ENCODE data around the gene ERCC5. TPM values are rescaled to one million over a fixed set of nuclear protein-coding genes. Genes with fewer than 3 reads are reported as not detected.

The ERCC5 gene
- total RNA-seq, 2 donors from 2014 or later = 66.5 to 71.0 TPM

DNA sequence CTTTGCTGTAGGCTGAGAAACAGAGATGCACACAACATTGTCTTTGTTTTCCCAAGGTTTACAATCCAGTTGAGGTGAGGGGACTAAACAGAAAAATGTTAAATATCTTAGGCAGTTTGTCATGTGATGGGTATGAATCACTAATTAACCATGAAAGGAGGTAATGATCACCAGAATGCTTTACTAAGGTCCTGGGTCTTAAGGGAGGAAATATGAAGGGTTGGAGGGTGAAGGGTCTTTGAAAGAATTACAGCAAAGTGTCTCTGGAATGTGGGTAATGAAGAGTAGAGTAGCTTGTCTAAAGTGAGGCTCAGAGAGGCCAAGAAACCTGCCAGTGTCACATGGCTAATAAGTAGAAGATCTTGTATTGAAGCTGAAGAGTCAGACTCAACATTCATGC is 27.9 kb upstream of the ERCC5 start:
- Mint-ChIP-seq H3K36me3 (peaks cover 15% of the 10 kb centered on the region), H3K4me1 (ENCODE audit: low read depth in 2 of 2) (peaks cover 8 to 10% of the 10 kb centered on the region in 2 donors), H3K9me3 (no peaks in the 10 kb centered on the region), H3K27me3 (no peaks in the 10 kb centered on the region), H3K4me3 (no peak overlapping the region), H3K27ac (no peak overlapping the region)
- ATAC-seq (no peak), DNase-seq (ENCODE audit: low spot score) (no peak)

DNA sequence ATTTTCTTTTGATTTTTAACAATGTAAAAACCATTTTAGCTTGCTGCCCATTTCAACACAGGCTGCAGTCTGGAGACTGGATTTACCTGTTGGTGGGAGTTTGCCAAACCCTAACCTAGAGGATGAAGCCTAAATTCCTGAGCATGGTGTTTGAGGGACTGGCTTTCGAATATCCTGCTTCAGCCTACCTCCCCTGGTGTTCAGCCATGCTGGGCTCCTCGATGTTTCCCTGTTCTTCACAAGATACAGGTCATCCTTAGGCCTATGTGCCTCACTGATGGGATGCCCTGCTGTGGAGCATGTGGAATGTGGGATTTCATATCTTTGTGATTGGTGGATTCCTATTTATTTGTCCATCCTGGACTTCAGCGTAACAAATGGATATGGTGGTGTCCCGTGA is 20.4 kb upstream of the ERCC5 start:
- no peaks in the 10 kb centered on the region for H3K9me3 Mint-ChIP-seq
- no peak overlapping the region for H3K27ac Mint-ChIP-seq
- ATAC-seq (no peak), DNase-seq (ENCODE audit: low spot score) (no peak)
- no peaks in the 10 kb centered on the region for H3K4me1 Mint-ChIP-seq (ENCODE audit: low read depth in 2 of 2)
- H3K4me3 Mint-ChIP-seq = no peak overlapping the region
- peaks cover 17% of the 10 kb centered on the region for H3K36me3 Mint-ChIP-seq
- no peaks in the 10 kb centered on the region for H3K27me3 Mint-ChIP-seq

DNA sequence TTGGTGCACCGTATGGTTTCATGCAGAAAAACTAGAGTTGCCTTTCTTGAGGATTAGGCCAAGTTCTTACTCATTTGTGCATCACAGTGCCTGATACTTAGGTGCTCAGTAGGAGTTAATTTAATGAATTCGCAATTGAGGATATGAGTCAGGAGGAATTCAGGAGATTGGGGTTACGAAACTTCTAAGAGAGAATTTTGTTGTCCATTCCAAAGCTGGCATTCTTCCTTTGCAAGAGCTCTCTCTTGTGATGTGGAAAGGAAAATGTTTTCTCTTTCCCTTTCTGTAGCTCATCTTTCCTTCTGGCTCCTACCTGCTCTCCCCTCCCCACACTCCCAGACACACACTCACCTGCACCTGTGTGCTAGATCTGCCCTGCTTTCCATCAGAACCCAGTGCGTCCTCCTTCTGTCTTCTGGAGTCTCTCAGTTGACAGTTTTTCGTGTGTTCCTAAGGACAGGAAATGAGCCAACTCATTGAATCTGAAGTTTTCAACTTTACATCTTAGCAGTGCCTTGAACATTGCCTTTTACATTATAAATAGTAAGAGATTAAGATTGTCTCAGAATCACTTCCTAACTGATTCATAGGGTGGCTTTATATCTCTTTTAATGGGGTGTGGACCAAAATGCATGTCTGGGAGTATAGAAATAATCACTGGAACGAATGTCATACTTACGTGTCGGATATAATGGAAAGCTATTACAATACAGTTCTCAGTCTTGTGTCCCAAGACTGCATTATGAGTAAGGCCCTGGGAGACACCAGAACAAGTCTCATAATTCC is 19.7 kb upstream of the ERCC5 start:
- Mint-ChIP-seq H3K27me3 (no peaks in the 10 kb centered on the region), H3K27ac (no peak overlapping the region)

GRCh38 chr13:102830646-102831045 is 15.2 kb upstream of the ERCC5 start:
- no peak for DNase-seq (ENCODE audit: low spot score)
- Mint-ChIP-seq H3K9me3 (no peaks in the 10 kb centered on the region), H3K4me3 (no peak overlapping the region), H3K4me1 (ENCODE audit: low read depth in 2 of 2) (no peaks in the 10 kb centered on the region), H3K36me3 (peaks cover 5% of the 10 kb centered on the region), H3K27me3 (no peaks in the 10 kb centered on the region), H3K27ac (no peak overlapping the region)
- no peak for ATAC-seq

More for the DNA sequence above, 19.7 kb upstream of the ERCC5 start:
- peaks cover 17% of the 10 kb centered on the region for H3K36me3 Mint-ChIP-seq
- H3K4me3 Mint-ChIP-seq = no peak overlapping the region
- no peak for ATAC-seq
- no peaks in the 10 kb centered on the region for H3K4me1 Mint-ChIP-seq (ENCODE audit: low read depth in 2 of 2)
- no peaks in the 10 kb centered on the region for H3K9me3 Mint-ChIP-seq
- DNase-seq (ENCODE audit: low spot score) = no peak

- ATAC-seq (no peak), DNase-seq (ENCODE audit: low spot score) (no peak)
- Mint-ChIP-seq H3K4me3 (no peak overlapping the region), H3K36me3 (peaks cover 14% of the 10 kb centered on the region), H3K4me1 (ENCODE audit: low read depth in 2 of 2) (no peaks in the 10 kb centered on the region), H3K9me3 (no peaks in the 10 kb centered on the region), H3K27me3 (no peaks in the 10 kb centered on the region), H3K27ac (no peak overlapping the region)
Observed at GRCh38 chr13:102836471-102836870, 9.4 kb upstream of the ERCC5 start.

DNA sequence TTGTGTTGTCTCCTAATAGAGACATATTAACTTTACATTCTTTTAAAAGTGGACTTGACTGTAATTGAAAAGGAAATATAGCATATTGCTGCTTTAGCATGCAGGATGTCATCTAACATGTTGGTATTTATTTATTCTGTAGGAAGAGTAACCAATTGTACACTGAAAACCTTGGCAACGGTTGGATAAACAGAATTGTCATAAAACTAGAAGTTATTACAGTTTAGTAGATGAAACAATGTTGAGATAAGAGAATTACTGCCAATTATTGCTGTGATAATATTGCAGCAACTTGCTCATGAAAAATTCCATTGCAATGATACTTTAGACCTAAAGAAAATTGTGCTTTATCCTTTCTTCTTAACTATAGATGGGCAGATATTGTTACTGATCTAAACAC is 7.6 kb upstream of the ERCC5 start:
- Mint-ChIP-seq H3K27ac (no peak overlapping the region), H3K36me3 (peaks cover 14% of the 10 kb centered on the region), H3K27me3 (no peaks in the 10 kb centered on the region), H3K4me3 (no peak overlapping the region), H3K4me1 (ENCODE audit: low read depth in 2 of 2) (no peaks in the 10 kb centered on the region), H3K9me3 (no peaks in the 10 kb centered on the region)
- no peak for DNase-seq (ENCODE audit: low spot score)
- ATAC-seq = no peak

GRCh38 chr13:102838982-102839381 is 6.8 kb upstream of the ERCC5 start:
- H3K4me3 Mint-ChIP-seq = no peak overlapping the region
- no peak for ATAC-seq
- peaks cover 14% of the 10 kb centered on the region for H3K36me3 Mint-ChIP-seq
- no peaks in the 10 kb centered on the region for H3K27me3 Mint-ChIP-seq
- no peak overlapping the region for H3K27ac Mint-ChIP-seq
- no peak for DNase-seq (ENCODE audit: low spot score)
- no peaks in the 10 kb centered on the region for H3K9me3 Mint-ChIP-seq
- H3K4me1 Mint-ChIP-seq (ENCODE audit: low read depth in 2 of 2) = no peaks in the 10 kb centered on the region

DNA sequence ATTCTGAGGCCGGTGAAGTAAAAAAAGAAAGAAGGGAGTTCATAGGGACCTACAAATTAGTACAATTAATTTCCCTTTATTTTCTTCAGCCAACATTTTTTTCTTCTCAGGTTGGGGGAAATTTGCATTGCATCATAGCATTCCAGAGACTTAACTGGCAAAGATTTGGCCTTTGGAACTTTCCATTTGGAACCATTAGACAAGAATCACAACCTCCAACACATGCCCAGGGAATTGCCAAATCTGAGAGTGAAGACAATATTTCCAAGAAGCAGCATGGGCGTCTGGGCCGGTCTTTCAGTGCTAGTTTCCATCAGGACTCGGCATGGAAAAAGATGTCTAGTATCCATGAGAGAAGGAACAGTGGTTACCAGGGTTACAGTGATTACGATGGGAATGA is 6.4 kb upstream of the ERCC5 start:
- no peak overlapping the region for H3K27ac Mint-ChIP-seq
- no peak for ATAC-seq
- no peak for DNase-seq (ENCODE audit: low spot score)
- no peaks in the 10 kb centered on the region for H3K9me3 Mint-ChIP-seq
- H3K36me3 Mint-ChIP-seq = peaks cover 14% of the 10 kb centered on the region
- peaks cover 0 to under 1% of the 10 kb centered on the region in 2 donors for H3K4me1 Mint-ChIP-seq (ENCODE audit: low read depth in 2 of 2)
- H3K27me3 Mint-ChIP-seq = no peaks in the 10 kb centered on the region
- no peak overlapping the region for H3K4me3 Mint-ChIP-seq

DNA sequence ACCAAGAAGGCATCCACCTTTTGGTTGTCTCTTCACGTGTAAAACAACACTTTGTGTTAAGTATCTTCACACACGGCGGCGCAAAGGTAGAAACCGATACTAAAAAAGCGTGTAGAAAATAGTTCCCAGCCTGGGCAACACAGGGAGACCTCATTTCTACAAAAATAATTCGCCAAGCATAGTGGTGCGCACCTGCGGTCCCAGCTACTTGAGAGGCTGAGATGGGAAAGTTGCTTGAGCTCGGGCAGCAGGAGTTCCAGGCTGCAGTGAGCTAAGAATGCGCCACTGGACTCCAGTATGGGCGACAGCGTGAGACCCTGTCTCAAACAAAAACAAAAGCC is 573 bp upstream of the ERCC5 start:
- peak overlapping the region; percentile 91 to 98 for H3K27ac Mint-ChIP-seq
- no peaks in the 10 kb centered on the region for H3K36me3 Mint-ChIP-seq
- no peaks in the 10 kb centered on the region for H3K27me3 Mint-ChIP-seq
- no peak for DNase-seq (ENCODE audit: low spot score)
- H3K4me1 Mint-ChIP-seq (ENCODE audit: low read depth in 2 of 2) = peaks cover 24 to 30% of the 10 kb centered on the region in 2 donors
- peak overlapping the region; percentile 93 for H3K4me3 Mint-ChIP-seq
- peak; percentile 25 to 49 for ATAC-seq
- no peaks in the 10 kb centered on the region for H3K9me3 Mint-ChIP-seq

DNA sequence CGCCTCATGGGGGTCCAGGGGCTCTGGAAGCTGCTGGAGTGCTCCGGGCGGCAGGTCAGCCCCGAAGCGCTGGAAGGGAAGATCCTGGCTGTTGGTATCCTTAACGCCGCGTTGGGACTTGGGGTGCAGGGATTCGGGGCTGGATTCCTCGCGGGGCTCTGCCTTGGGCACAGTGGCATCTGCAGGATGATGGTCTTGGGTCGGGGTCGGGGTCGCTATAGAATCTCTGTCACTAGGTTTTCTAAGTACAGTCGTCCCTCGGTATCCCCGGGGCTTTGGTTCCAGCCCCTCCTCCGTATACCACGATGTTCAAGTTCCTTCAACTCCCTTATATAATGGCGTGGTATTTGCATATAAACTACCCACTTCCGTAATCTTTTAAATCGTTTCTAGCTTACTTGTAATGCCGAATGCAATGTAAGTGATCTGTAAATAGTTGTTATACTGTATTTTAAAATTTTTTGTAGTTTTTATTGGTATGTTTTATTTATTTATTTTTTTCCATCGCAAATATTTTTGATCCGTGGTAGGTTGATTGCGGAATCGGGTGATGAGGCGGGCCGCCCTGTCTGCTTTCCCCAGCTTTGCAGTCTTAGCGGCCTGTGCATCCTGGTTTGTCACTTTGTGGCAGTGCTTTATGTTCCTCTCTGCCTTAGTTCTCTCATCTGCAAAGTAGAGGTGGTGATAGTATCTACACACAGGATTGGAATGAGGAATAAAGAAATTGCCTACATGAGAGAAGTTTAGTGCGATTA is 606 bp downstream of the ERCC5 start:
- H3K36me3 Mint-ChIP-seq = no peaks in the 10 kb centered on the region
- peak overlapping the region; percentile 91 to 98 for H3K27ac Mint-ChIP-seq
- H3K4me3 Mint-ChIP-seq = peak overlapping the region; percentile 93
- ATAC-seq = peak; percentile 49 to 55
- H3K9me3 Mint-ChIP-seq = no peaks in the 10 kb centered on the region
- DNase-seq (ENCODE audit: low spot score) = no peak
- H3K27me3 Mint-ChIP-seq = no peaks in the 10 kb centered on the region
- H3K4me1 Mint-ChIP-seq (ENCODE audit: low read depth in 2 of 2) = peaks cover 29 to 36% of the 10 kb centered on the region in 2 donors

- Mint-ChIP-seq H3K4me1 (ENCODE audit: low read depth in 2 of 2) (peaks cover 29 to 42% of the 10 kb centered on the region in 2 donors), H3K9me3 (no peaks in the 10 kb centered on the region), H3K27ac (peak overlapping the region; percentile 91 to 98), H3K36me3 (no peaks in the 10 kb centered on the region), H3K4me3 (peak overlapping the region; percentile 93), H3K27me3 (no peaks in the 10 kb centered on the region)
- DNase-seq (ENCODE audit: low spot score) (no peak), ATAC-seq (no peak)
Observed at GRCh38 chr13:102847272-102848234, 1.7 kb downstream of the ERCC5 start.

- Mint-ChIP-seq H3K4me3 (no peak overlapping the region), H3K4me1 (ENCODE audit: low read depth in 2 of 2) (peaks cover 34 to 48% of the 10 kb centered on the region in 2 donors), H3K27ac (peak overlapping the region; percentile 34 to 88), H3K27me3 (no peaks in the 10 kb centered on the region), H3K36me3 (peaks cover 5% of the 10 kb centered on the region), H3K9me3 (no peaks in the 10 kb centered on the region)
- DNase-seq (ENCODE audit: low spot score) (no peak), ATAC-seq (no peak)
Observed at GRCh38 chr13:102848956-102849355, 3.1 kb downstream of the ERCC5 start.

GRCh38 chr13:102852556-102852955 is 6.7 kb downstream of the ERCC5 start:
- Mint-ChIP-seq H3K36me3 (peaks cover 17% of the 10 kb centered on the region), H3K27ac (peak overlapping the region; percentile 12 to 37), H3K4me3 (no peak overlapping the region), H3K4me1 (ENCODE audit: low read depth in 2 of 2) (peaks cover 39 to 47% of the 10 kb centered on the region in 2 donors), H3K9me3 (no peaks in the 10 kb centered on the region), H3K27me3 (no peaks in the 10 kb centered on the region)
- DNase-seq (ENCODE audit: low spot score) (no peak), ATAC-seq (no peak)
